NCI-H526 (cell line): ENCODE measurements around the gene KCNJ5.

Experiments
- DNase-seq, 2 experiments: peaks; one replicate each; lab custom pipeline; 2025; lab: John Stamatoyannopoulos, UW

KCNJ5 gene

DNA sequence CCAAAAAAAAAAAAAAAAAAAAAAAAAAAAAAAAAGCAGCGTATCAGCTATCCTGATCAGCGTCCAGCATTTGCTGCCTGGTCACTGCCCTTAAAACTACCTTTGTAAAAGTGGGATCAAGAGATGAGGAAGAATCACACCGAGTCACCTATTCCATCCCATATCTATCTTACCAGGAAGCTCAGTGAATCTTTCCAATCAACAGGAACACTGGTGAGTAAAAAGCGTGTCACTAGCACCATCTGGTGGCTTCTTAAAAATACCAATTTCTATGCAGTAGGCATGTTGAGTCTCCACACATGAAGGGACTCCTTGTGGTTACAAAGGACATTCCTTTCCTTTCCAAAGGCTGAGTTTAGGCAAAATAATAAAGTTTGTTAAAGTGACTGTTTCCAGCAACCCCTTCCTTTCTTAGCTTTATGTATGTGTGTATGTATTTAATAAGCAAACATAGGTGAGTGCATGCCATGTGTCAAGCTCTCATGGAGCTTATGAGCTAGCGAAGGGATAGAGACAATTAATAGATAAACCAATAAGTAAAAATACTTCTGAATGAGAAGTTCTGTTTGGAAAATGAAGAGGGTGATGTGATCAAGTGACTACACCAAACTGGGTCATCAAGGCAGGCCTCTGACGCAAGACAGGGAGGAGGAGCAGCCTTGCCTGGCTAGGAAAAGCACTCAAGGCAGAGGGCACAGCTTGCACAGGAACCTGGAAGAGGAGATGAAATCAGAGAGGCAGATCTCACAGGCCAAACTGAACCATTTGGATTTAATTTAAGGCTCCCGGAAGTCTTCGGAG, 65.4 kb downstream of the KCNJ5 start:
- peak; percentile 93 to 97 for DNase-seq

DNA sequence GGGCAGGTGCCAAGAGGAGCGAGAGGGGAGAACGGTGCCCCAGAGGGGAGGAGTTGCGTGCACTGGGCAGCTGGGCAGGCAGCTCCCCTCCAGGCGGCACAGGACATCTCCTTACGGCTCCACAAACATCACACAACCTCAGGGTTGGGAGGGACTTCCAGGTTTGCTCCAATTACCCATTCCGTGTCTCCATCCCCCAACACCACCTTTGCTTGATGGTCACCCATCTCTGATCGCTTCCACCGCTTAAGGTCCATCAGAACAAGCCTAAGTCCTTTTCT, 66.0 kb downstream of the KCNJ5 start:
- peak in 1 of 2 experiments; percentile 58 for DNase-seq

DNA sequence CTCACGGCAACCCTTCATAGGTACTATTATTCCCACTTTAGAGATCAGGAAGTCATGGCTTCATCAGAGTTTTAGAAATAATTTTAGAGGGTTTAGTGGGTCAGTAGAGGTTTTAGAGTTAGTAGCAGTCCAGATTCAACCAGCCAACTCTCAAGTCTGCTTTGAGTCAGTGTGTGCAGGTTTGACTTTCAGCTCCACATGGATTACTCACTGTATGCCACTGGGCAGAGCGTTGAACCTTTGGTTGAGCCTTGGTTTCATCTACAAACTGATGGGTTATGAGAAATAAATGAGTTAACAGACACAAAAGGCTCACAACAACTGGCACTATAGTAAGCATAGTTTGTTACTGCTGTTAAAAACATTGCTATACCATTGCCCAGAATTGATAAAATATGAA, 70.5 kb downstream of the KCNJ5 start:
- no peak for DNase-seq

DNA sequence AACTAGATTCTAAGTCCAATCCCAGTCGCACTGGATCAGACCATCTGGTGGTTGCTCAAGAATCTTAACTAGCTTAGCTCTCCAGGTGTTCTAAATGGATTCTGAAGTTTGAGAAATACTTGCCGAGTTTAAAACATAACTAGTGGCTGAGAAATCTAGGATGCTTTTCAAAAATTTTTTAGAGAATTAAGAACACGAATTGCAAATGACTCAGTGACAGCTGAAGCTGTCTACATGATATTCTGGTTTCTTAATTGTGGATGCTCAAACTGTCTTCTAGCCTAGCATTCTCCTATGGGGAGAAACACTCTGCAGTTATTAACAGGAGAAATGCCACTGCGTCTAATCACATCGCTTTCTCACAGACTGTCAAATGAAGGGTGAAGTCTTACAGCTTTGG, 71.7 kb downstream of the KCNJ5 start:
- no peak for DNase-seq

DNA sequence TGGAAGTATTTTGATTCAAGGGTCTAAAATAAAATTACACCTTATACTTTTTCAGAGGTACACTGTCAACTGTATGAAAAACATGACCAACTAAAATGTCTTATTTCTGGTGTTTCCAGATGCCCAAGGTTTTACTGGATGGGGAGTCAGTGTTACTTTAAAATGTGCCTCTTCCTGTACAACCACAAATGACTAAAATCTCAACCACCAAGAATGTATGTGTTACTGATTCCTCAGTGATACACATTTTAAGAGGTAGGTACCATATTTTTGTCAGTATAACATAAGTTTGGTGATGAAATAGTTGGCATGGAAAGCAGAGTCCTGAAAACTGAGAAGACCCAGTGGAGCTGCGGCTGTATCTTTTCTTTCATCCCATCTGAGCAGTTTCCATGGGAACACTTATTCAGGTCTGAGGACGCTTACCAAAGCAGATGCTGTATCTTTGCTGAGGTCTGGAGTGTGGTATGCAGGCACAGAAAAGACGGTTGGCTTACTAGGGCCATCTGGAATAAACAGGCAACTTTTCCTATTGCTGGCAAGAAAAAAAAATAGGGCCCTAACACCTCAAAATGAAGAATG, 72.7 kb downstream of the KCNJ5 start:
- DNase-seq, result no peak

DNA sequence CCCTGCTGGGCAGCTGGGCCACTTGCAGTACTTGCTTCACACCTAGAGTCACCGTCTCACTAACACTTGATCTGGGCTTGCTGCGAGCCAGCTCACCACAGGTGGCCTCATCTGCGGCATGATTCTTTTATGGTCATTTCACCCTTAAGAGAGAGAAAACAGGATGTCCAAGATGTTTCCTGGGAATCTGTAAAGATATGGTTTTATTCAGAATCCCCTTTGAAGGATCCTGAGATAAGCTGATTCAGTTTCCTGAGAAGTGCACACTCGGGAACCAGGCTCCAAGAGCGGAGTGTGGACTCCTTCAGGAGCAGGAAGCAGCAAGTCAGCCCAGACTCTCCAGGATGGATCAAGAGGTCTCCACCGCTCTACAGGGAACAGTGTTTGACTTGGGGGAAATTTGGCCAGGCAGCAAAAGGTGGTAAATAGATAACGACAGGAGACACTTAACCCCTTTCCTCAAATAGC, 73.3 kb downstream of the KCNJ5 start:
- DNase-seq, result no peak

DNA sequence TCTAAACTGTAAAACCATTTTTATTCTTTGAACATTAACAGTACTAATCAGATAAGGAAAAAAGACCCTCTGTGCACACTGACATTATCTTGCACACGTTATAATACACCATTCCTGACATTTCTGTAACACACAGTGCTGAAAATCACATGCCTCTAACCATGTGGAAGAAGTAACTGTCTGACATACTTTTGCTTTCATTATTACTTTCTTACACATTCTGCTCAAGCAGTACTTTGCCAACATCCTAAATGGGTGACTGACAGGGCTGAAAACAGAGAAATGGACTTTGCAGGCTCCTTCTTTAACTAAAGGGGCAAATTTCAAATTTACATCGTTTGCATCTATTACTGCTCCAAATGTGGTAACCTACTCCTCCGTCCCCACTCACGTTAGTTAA, 74.3 kb downstream of the KCNJ5 start:
- DNase-seq, result no peak

DNA sequence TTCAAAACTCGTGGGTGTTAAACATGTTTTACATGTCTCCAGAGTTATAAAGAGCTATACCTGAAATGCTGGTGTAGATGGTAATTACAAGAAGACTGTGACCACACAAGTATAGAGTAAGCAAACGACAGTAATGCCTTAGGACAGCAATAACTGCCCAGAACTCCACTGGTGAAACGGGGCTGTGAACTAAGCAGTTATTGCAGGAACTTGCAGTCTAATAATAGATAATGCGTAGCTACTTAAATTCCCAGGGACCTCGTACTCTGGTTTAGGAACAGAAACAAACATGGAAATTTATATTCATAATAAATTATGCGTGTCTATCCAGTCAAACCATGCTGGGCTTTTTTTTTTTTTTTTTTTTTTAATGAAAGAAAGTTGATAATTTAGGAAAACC, 76.4 kb downstream of the KCNJ5 start:
- DNase-seq, result no peak

DNA sequence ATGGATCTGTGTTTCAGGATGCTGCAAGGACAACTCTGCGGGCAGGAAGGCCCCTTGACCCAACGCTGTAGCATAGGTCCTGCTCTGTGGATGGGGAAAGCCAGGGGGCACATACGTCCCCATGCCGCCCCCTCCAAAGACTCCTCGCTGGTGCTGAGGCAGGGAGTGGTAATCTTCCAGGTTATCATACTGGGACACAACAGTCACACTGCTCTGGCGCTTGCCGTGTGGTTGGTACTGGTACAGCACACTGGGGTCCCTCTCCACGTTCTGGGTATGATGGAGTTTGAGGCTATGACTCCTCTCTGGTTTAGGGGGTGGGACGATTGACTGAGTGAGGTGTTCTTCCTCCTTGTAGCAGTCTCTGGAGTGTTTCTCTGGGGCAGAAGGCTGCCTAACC, 77.8 kb downstream of the KCNJ5 start:
- peak in 1 of 2 experiments; percentile 20 for DNase-seq
